ENCODE results near the gene ZCCHC9.

DNA sequence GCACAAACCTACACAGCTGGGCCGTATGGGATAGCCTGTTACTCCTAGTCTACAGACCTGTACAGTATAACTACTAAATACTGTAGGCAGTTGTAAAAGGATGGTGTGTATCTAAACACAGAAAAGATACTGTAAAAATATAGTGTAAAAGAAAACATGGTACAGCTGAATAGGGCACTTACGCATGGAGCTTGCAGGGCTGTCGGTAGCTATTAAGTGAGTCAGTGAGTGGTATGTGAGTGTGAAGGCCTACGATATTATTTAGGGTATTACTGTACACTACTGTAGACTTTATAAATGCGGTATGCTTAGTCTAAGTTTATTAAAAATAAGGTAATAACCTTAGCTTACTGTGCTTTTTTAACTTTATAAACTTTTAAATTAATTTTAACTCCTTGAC, 1.2 kb downstream of the ZCCHC9 start:
- TF ChIP-seq, protein P1, sequence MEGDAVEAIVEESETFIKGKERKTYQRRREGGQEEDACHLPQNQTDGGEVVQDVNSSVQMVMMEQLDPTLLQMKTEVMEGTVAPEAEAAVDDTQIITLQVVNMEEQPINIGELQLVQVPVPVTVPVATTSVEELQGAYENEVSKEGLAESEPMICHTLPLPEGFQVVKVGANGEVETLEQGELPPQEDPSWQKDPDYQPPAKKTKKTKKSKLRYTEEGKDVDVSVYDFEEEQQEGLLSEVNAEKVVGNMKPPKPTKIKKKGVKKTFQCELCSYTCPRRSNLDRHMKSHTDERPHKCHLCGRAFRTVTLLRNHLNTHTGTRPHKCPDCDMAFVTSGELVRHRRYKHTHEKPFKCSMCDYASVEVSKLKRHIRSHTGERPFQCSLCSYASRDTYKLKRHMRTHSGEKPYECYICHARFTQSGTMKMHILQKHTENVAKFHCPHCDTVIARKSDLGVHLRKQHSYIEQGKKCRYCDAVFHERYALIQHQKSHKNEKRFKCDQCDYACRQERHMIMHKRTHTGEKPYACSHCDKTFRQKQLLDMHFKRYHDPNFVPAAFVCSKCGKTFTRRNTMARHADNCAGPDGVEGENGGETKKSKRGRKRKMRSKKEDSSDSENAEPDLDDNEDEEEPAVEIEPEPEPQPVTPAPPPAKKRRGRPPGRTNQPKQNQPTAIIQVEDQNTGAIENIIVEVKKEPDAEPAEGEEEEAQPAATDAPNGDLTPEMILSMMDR (IDR thresholded peaks at IDR 0.05; ENCODE audit: low read length) = no peak
- TF ChIP-seq EZH2phosphoT487 (IDR thresholded peaks at IDR 0.05; ENCODE audit: low read length) = no peak

All from MM.1S (cell line).